GM18870 (cell line): ENCODE results near the gene RABL6.
"Not testable (repeated sequence)": the region's sequence is repeated elsewhere in the genome, so short reads cannot be mapped to it uniquely, and the experiment has no call there.

ENCODE experiments used
- ATAC-seq: cut with Tn5 transposase; IDR thresholded peaks from one replicate; pipeline ENCODE4 v1.9.1; 2021; ENCODE audit warnings: moderate library complexity; ENCODE audit not compliant: unreplicated experiment

Gene RABL6, protein sequence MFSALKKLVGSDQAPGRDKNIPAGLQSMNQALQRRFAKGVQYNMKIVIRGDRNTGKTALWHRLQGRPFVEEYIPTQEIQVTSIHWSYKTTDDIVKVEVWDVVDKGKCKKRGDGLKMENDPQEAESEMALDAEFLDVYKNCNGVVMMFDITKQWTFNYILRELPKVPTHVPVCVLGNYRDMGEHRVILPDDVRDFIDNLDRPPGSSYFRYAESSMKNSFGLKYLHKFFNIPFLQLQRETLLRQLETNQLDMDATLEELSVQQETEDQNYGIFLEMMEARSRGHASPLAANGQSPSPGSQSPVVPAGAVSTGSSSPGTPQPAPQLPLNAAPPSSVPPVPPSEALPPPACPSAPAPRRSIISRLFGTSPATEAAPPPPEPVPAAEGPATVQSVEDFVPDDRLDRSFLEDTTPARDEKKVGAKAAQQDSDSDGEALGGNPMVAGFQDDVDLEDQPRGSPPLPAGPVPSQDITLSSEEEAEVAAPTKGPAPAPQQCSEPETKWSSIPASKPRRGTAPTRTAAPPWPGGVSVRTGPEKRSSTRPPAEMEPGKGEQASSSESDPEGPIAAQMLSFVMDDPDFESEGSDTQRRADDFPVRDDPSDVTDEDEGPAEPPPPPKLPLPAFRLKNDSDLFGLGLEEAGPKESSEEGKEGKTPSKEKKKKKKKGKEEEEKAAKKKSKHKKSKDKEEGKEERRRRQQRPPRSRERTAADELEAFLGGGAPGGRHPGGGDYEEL

DNA sequence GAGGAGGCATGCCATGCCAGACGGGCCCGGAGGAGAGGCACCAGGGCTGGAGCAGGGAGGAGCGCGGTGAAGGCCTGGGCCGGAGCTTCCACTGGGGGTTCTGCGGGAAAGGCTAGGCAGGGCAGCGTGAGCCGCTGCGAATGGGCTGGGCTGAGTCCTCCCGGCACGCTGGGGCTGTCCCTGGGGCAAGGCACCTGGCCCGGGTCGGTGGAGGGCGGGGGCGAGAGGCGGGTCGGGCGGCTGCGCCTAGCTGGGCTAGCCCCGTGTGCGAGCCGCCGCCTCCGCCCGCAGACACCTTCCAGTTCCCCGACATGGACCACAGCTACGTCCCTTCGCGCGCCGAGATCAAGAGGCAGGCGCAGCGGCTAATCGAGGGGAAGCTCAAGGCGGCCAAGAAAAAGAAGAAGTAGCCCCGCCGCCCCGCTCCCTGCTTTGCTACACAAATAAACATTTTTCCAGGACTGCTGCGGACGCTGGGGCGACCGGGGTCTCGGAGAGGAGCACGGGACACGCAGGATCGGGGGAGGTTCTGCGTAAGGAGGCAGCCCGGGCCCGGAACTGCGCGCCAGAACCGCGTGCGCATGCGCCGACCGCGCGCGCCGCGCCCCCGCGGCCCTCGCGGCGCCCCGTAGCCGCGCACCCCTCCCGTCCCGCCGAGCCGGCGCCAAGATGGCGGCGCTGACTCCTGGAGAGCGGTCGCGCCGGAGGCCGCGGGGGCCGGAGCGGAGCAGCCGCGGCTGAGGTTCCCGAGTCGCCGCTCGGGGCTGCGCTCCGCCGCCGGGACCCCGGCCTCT is at the start of gene RABL6:
Gene RABL6, plus strand, starts transcription at position 668 of the 794 bp plus-strand sequence. CDS start 249 bp downstream, outside the sequence.
- ATAC-seq: no peak

DNA sequence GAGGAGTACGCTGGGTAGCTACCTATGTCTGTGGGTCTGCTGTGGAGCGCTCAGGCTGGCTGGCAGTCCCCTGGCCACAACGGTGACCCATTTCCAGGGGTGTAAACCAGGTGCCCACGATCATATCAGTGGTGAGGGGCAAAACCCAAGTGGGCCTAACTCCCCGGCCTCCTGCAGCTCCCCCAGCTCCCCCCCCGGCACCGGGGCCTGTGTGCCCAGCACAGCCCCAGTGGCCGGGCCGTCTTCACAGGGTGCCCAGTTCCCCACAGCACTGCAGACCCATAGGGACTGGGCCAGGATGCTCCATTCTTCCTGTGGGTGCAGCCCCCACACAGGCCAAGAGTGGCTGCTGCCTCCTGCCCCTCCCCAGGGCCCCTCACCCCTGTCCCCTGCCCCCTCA is 48.7 kb upstream of the RABL6 start:
- no peak for ATAC-seq

DNA sequence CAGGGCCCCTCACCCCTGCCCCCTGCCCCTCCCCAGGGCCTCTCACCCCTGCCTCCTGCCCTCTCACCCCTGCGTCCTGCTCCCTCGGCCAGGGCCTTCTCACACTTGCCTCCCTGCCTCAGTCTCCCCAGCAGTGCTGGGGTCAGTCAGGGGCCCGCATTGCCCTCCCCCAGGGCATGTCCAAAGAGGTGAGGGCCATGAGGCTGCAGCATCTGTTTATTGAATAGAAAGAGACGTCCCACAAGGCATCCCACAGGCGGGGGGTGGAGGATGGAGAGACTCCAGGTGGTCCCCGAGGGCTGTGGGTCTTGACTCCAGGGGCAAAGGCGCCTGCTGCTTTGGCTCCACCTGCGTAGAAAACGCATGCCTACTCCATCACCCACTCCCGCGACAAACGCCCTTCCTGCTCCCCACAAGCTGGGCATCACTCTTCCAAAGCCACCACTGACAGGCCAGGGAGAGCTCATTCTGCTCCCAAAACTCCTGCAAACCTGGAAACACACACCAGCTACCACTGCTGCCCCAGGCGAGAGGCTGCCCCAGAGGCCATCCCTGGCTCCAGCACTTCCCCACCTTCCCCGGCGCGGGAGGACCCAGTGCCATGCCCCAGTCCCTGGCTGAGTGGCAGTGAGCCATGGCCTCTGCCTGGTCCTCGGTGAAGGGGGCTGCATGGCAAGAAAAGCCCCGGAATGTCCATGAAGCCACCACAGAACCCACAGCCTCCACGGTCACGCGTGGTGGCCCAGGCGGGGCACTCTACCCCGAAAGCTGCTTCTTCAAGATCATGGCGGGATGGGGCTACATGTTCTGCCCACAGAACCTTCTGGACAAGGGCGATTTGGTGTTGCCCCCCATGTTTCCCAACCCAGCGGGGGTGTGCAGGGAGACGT is 48.1 kb upstream of the RABL6 start:
- no peak for ATAC-seq

DNA sequence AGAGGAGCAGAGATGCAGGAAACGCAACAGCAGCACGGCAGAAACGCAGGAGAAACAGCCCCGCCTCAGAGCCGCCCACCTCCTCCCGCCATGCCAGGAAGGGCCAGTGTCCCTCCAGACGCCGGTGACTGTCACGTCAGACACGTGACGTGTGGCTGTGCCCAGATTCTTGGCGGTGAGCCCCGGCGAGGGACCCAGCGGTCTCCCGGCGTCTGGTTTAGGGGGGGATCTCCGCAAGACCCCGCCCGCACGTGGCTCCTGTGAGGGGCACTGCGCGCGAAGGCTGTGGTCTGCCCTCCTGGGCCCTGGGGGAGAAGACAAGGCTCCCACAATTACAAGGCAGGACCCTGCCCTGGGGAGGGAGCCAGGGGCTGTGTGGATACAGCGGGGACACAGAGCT is 47.3 kb upstream of the RABL6 start:
- no peak for ATAC-seq

DNA sequence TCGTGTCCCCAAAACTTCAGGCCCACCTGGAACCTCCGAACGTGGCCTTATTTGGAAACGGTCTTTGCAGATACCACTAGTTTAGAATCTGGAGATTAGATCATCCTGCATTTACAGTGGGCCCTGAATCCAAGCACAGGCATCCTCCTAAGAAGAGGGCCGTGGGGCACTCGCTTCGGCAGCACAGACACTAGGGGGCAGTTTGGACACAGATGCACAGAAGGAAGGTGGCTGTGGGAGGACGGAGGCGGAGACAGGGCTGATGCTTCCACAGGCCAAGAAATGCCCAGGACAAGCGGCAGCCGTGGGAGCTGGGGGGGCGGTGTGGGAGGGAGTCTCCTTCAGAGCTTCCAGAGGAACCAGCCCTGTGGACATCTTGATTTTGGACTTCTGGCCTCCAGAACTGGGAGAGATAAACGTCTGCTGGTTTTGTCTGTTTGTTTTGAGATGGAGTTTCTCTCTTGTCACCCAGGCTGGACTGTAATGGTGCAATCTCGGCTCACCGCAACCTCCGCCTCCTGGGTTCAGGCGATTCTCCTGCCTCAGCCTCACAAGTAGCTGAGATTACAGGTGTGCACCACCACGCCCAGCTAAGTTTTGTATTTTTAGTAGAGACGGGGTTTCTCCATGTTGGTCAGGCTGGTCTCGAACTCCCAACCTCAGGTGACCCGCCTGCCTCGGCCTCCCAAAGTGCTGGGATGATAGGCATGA is 46.8 kb upstream of the RABL6 start:
- not testable (repeated sequence) for ATAC-seq

DNA sequence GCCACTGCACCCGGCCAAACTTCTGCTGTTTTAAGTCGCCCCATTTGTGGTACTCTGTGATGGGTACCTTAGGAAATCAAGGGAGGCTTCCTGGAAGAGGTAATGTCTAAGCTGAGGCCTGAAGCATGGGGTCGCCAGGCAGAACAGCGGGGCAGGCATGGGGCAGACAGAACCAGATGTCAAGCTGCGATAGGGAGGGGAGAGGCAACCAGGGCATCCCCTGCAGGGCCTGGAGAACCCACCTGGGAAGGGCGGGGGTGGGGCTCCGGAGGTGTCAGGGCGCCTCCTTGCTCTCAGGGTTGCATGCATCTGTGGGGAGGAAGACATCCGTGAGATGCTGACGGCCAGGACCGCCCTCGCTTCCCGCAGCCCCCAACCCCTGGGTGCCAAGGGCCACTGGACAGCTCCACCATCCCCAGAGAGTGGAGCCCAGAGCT is 46.2 kb upstream of the RABL6 start:
- ATAC-seq: no peak

DNA sequence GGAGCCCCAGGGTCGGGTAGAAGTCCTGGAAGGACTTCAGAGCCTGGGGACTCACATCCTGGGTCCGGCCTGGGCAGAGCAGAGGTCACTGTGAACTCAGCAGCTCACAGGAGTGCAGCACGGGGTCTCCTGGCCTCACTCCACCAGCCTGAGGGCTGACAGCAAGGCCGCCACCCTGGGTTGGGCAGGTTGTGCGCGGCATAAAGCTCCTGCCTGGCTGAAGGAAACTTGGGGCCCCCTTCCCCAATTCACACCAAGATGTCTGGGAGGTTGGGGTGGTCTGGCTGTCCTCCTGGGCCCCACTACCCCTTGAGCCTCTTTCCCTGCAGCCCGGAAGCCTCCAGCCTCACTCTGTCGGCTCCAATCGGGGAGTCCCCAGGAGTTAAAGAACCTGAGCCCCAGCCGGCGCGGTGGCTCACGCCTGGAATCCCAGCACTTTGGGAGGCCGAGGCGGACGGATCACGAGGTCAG is 45.5 kb upstream of the RABL6 start:
- ATAC-seq: no peak

DNA sequence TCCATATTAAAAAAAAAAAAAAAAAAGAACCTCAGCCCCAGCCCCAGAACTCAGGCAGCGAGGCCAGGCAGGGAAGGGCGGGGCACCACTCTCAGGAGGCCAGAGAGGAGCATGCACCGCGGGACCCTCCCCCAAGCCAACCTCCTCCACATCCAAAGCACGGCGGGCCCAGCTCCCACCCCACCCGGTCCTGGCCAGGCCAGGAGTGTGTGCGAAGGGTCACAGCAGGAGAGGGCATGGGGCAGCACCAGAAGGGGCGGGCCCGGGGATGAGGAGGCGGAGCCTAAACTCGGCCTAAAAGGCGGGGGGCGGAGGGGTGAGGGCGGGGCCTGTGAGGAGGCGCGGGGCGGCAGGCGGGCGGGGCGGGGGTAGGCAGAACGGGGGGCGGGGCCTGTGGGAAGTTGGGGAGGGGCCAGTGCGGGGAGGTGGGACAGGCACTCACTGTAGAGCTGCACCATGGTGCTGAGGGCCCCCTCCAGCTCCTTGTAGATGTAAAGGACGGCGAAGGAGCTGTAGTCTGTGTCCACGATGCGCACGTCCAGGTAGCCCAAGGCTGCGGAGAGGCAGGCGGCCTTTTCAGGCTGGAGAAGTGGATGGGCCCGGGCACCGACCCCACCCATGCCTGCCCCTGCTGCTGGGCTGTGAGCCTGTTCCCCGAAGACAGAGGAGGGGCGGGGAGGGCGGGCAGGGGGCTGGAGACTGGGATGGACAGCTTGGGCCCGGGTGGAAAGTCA is 44.7 kb upstream of the RABL6 start:
- ATAC-seq: no peak

DNA sequence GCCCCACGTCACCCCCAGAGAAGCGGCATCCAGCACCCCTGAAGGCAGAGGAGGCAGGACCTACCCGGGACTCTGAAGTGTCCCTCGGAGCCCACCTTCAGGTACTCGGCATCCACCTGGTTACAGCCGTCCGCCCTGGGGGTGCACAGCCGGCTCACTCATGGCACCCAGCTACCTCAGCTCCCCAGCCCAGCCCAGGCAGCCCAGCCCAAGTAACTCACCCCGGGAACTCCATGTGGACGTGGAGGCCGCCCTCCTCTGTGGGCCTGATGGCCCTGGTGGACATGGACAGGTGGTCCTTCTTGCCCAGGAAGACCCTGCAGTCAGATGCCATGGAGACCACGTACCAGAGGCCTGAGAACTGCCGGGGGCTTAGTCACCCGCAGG is 44.1 kb upstream of the RABL6 start:
- ATAC-seq: no peak

DNA sequence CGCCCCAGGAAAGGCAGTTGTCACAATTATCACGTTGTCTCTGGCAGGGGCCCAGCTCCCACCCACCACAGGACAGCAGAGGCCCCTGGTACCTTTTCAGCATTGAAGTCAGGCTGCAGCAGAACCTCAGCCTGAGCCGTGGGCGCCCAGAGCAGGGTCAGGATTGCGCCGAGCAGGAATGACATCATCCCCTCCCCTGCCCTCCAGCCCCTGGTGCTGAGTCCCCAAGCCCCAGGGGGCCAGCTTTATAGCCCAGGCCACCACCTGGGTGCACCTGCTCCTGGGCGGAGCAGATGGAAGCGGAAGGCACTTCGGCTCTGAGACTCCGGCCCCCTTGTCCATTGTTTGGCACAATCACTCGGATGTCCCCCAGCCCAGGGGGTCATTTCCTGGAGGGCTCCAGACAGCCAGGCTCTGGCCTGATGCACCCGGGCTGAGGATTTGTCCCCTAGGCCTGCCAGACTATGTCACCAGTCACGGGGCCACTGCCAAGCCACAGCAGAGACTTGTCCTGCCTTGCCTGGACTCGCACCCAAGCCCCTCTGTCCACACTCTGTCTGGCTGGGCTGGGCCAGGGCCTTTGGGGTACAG is 43.4 kb upstream of the RABL6 start, which contains the start of gene LCN15:
Gene LCN15, minus strand, starts transcription at position 218 of the 591 bp plus-strand sequence. Its CDS starts 30 bp downstream, at position 188.
- ATAC-seq: no peak

DNA sequence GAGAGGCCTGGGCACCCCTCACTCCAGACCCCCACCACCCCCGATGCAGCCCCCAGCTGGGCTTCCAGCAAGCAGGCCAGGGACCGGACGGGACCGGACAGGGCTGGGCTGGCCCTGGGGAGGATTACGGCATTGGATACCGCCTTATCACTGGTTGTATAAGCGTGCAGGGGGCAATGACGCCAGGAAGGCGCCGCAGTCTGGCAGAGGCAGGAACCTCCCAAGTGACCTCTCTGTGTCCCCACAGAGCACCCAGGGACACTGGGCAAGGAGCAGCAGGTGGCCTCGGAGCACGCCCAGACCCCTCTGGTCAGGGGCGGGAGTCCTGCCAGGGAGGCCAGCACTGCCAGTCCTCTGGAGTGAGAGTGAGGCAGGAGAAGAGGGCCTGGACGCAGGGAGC is 42.7 kb upstream of the RABL6 start:
- ATAC-seq: no peak

DNA sequence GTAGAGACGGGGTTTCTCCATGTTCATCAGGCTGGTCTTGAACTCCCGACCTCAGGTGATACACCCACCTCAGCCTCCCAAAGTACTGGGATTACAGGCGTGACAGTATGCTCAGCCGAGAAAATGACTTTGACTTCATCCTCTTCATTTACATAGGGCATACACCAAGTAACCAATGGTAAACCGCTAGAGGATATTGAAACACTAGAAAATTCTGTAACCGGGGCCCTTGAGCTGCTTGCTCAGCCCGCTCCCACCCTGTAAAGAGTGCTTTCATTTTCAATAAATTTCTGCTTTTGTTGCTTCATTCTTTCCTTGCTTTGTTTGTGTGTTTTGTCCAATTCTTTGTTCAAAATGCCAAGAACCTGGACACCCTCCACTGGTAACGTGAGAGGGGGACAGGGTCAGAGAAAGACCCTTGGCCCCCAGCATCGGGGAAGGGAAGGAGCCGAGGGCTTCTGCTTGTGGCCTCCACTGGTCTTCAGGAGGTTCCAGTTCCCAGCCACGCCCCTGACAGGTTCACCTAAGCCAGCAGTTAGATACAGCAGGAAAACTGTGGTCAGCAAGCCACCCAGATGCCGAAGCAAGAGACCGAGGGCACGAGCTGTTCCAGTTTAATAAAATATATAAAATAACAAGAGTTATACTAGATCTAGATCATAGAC is 41.9 kb upstream of the RABL6 start:
- not testable (repeated sequence) for ATAC-seq

DNA sequence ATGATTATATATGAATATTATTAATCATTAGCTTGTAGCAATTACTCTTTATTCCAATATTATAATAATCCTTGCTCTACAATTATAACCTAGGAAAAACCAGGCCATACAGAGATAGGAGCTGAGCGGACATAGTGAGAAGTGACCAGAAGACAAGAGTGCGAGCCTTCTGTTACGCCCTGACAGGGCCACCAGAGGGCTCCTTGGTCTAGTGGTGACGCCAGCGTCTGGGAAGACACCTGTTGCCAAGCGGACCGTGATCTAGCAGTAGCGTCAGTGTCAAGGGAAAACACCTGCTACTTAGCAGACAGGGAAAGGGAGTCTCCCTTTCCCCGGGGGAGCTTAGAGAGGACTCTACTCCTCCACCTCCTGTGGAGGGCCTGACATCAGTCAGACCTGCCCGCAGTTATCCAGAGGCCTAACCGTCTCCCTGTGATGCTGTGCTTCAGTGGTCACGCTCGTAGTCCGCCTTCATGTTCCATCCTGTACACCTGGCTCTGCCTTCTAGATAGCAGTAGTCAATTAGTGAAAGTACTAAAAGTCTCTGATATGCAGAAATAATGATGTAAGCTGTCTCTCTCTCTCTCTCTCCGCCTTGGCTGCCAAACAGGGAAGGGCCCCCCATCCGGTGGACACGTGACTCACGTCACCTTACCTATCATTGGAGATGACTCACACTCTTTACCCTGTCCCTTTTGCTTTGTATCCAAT is 41.2 kb upstream of the RABL6 start:
- ATAC-seq: not testable (repeated sequence)

DNA sequence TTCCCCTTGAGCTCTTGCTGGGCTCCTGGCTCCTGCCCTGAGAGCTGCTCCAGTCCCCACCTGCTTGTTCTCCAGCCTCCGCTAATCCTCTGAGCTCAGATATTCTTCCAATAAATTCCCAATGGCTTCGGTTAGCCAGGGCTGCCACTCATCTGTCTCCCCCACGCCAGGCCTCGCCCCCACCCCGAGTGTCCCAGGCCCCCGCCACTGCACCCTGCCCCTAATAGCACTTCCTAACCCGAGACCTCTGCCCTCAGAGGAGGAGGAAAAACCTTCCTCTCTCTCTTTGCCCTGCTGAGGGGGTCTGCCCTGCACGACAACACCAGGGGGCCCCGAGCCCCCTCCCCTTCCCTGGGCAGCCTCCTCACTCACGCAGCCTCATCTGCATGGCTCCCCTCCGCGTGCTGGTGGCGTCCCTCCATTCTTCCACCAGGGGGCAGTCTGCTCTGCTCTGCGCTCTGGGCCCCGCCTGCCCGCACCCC is 38.0 kb upstream of the RABL6 start:
- ATAC-seq: no peak

DNA sequence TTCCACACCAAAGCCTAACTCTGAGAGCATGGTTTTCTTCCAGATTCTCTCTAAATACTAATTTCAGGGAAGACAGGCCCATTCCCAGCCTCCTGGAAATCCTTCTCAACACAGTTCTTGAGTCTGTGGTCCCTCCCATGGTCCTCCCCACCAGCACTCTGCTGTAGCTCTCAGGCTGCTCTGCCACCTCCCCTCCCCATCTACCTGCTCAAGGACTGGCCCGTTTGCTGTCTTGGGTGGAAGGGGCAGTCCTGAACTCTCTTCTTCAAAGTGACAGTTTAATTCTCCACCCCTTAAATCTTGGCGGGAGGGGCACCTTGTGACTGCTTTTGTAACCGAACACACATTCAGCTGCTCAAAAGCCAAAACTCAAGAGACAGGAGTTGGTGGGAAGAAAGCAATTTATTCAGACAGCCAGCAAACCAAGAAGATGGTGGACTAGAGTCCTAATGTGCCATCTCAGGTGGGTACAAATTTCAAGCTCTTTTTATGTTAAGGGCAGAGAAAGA is 35.8 kb upstream of the RABL6 start:
- ATAC-seq: no peak

DNA sequence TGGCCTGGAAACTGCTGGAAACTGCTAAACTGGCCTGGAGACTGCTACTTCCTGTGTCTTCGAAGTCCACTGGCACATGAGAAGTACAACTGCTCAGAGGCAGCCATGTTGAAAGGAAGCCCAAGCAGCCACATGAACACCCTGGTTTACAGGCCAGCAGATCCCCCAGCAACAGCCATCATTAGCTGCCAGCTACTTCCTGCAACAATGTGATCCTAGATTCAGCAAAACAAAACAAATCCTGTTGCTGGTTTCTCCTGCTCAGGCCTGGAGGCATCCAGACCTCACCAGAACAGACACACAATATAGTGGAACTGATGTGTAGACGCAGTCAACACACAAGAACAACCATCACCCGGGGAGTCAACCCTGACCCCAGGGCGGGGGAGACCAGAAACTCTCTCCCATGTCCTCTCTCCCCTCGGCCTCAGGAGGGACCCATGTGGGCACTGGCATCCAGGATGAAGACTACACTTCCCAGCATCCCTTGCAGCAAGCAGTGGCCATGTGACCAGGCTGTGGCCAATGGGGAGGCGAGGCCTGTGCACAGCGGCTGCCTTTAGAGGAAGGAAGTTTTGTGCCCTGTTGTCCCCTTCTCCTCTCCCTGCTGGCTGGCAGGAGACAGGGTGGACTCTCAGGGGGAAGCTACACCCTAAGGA is 34.2 kb upstream of the RABL6 start:
- no peak for ATAC-seq
